GM12878 (cell line): ENCODE results near the gene NCF4. TPM values are rescaled to one million over a fixed set of nuclear protein-coding genes. Genes with fewer than 3 reads are reported as not detected.

ENCODE experiments used
- FOS ChIP-seq: IDR thresholded peaks from 3 replicates; pipeline ENCODE4 v1.6.1; 2011; ENCODE audit warnings: borderline replicate concordance; ENCODE audit not compliant: insufficient read length; ENCODE audit errors: extremely low read depth
- HDAC2 ChIP-seq: fragments of 200-600 bp; sonication (generic); IDR thresholded peaks from 2 replicates; pipeline ENCODE4 v1.6.1; 2017
- IKZF2 ChIP-seq, 2 experiments: fragments of 450-650 bp; IDR thresholded peaks; 2 replicates each; pipeline ENCODE4 v1.6.1; 2017; ENCODE audit warnings: mild to moderate bottlenecking in 2 of 2, moderate library complexity in 2 of 2
- KAT2A ChIP-seq: conservative IDR thresholded peaks from 2 replicates; pipeline ENCODE4 v1.6.1; 2011; ENCODE audit warnings: low read depth, low read length; ENCODE audit not compliant: control insufficient read depth
- MYC ChIP-seq: IDR thresholded peaks from 2 replicates; pipeline ENCODE4 v1.6.1; 2011; ENCODE audit warnings: mild to moderate bottlenecking, low read length, moderate library complexity, inconsistent platforms; ENCODE audit not compliant: insufficient read depth, insufficient replicate concordance, insufficient read length, severe bottlenecking
- PML ChIP-seq: IDR thresholded peaks from 2 replicates; pipeline ENCODE4 v1.6.1; 2012; ENCODE audit warnings: low read length, inconsistent platforms
- RAD21 ChIP-seq: IDR thresholded peaks from 2 replicates; pipeline ENCODE4 v1.6.1; 2011; ENCODE audit warnings: mild to moderate bottlenecking, low read depth, low read length, moderate library complexity; ENCODE audit not compliant: insufficient read depth
- RCOR1 ChIP-seq: conservative IDR thresholded peaks from 2 replicates; pipeline ENCODE4 v1.6.1; 2012; ENCODE audit warnings: low read depth, low read length, improper control_type of control experiment
- RUNX3 ChIP-seq: IDR thresholded peaks from 2 replicates; pipeline ENCODE4 v1.6.1; 2012; ENCODE audit warnings: low read length, inconsistent platforms
- SMC3 ChIP-seq: IDR thresholded peaks from 2 replicates; pipeline ENCODE4 v1.6.1; 2011; ENCODE audit warnings: low read length, improper control_type of control experiment, borderline replicate concordance
- TCF3 ChIP-seq: IDR thresholded peaks from 2 replicates; pipeline ENCODE4 v1.6.1; 2012; ENCODE audit warnings: low read depth, mild to moderate bottlenecking, low read length, borderline replicate concordance; ENCODE audit not compliant: insufficient read depth
- ZNF274 ChIP-seq: IDR thresholded peaks from one replicate; pipeline ENCODE4 v1.8.0; 2011; ENCODE audit not compliant: insufficient read length, insufficient read depth
- polyA plus RNA-seq, 11 experiments: library from polyadenylated mRNA; depleted of rRNA in 4 of 11; unstranded in 6 of 11; stranded (reverse) in 5 of 11; fragments of >200 nt; fragmentation: Nextera tagmentation in 4 of 11; fragmentation: Illumina TruSeq in 1 of 11; extraction: Ambion mirVana in 4 of 11; extraction: Trizol in 1 of 11; gene quantifications; 1 replicate in 1 of 11; 2 replicates in 10 of 11; pipeline versions ENCODE4 v1.2.1 to v1.2.3, GENCODE V29; 2011 to 2016; ENCODE audit warnings: inconsistent platforms in 2 of 11, missing spikeins in 2 of 11, low read depth in 1 of 11
- total RNA-seq, 4 experiments: library from RNA; depleted of rRNA in 3 of 4; stranded (reverse); fragments of >200 nt in 3 of 4; fragmentation: Illumina TruSeq in 1 of 4; extraction: Trizol in 1 of 4; gene quantifications; 2 replicates each; pipeline versions ENCODE4 v1.2.1 to v1.2.3, GENCODE V29; 2013 to 2021
- TF ChIP-seq, protein P1 (sequence below): fragments of 450-650 bp; IDR thresholded peaks from 2 replicates; pipeline ENCODE4 v1.6.1; 2017; ENCODE audit warnings: mild to moderate bottlenecking, moderate library complexity
- TF ChIP-seq, protein P2 (sequence below): fragments of 450-650 bp; IDR thresholded peaks from 2 replicates; pipeline ENCODE4 v1.6.1; 2018; ENCODE audit warnings: borderline replicate concordance, mild to moderate bottlenecking; ENCODE audit not compliant: partially characterized antibody
- TF ChIP-seq, protein P3 (sequence below): fragments of 450-650 bp; formaldehyde crosslinking; IDR thresholded peaks from 2 replicates; pipeline ENCODE4 v1.5.0; 2022; ENCODE audit warnings: mild to moderate bottlenecking, missing genetic modification characterization
- TF ChIP-seq, protein P4 (sequence below): fragments of 450-650 bp; IDR thresholded peaks from 2 replicates; pipeline ENCODE4 v1.6.1; 2017; ENCODE audit warnings: mild to moderate bottlenecking

NCF4 gene
- total and polyA plus RNA-seq, 10 of the 15 experiments (the other 5 are each of a cell fraction or from before 2014, with no cell fraction given), result 22.9 to 136 (median 72.5) TPM

DNA sequence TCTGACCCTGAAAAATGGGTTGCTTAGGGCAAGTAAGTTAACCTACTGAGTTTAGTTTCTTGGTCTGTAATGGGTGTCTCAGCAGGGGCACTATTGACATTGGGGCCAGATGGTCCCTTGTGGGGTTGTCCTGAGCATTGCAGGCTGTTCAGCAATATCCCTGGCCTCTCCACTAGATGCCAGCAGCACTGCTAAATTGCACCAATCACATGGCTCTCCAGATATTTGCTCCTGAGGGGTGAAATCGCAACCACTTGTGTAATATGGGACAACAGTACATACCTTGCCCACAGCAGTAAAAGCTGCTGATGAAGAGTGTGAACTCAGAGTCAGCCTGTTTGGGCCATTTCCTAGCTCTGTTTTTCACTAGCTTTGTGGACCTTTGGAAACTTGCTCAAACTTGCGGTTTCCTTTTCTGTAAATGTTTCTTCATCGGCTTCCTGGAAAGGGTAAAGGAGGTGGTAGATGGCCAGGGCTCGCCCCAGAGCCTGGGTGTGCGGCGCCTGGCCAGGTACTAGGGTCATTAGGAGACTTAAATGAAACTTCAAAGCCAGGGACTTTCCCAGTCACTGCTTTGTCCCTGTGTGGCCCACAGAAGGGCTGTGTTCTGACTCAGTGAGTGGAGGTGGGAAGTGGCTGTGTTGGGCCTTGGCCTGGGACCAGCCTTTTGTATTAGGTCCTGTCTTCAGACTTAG, 13.0 kb downstream of the NCF4 start (continued):
- TF ChIP-seq MYC (no peak), IKZF2 (IDR thresholded peaks at IDR 0.05) (peak; percentile 75 to 87), RCOR1 (no peak), SMC3 (peak; percentile 55; the same call in 1 of the 2 replicates), RAD21 (peak; percentile 63), KAT2A (no peak), PML (no peak), HDAC2 (no peak), RUNX3 (peak; percentile 86), FOS (no peak), ZNF274 (no peak), TCF3 (no peak)
- TF ChIP-seq, protein P1, sequence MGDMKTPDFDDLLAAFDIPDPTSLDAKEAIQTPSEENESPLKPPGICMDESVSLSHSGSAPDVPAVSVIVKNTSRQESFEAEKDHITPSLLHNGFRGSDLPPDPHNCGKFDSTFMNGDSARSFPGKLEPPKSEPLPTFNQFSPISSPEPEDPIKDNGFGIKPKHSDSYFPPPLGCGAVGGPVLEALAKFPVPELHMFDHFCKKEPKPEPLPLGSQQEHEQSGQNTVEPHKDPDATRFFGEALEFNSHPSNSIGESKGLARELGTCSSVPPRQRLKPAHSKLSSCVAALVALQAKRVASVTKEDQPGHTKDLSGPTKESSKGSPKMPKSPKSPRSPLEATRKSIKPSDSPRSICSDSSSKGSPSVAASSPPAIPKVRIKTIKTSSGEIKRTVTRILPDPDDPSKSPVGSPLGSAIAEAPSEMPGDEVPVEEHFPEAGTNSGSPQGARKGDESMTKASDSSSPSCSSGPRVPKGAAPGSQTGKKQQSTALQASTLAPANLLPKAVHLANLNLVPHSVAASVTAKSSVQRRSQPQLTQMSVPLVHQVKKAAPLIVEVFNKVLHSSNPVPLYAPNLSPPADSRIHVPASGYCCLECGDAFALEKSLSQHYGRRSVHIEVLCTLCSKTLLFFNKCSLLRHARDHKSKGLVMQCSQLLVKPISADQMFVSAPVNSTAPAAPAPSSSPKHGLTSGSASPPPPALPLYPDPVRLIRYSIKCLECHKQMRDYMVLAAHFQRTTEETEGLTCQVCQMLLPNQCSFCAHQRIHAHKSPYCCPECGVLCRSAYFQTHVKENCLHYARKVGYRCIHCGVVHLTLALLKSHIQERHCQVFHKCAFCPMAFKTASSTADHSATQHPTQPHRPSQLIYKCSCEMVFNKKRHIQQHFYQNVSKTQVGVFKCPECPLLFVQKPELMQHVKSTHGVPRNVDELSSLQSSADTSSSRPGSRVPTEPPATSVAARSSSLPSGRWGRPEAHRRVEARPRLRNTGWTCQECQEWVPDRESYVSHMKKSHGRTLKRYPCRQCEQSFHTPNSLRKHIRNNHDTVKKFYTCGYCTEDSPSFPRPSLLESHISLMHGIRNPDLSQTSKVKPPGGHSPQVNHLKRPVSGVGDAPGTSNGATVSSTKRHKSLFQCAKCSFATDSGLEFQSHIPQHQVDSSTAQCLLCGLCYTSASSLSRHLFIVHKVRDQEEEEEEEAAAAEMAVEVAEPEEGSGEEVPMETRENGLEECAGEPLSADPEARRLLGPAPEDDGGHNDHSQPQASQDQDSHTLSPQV, result no peak
- TF ChIP-seq, protein P2, sequence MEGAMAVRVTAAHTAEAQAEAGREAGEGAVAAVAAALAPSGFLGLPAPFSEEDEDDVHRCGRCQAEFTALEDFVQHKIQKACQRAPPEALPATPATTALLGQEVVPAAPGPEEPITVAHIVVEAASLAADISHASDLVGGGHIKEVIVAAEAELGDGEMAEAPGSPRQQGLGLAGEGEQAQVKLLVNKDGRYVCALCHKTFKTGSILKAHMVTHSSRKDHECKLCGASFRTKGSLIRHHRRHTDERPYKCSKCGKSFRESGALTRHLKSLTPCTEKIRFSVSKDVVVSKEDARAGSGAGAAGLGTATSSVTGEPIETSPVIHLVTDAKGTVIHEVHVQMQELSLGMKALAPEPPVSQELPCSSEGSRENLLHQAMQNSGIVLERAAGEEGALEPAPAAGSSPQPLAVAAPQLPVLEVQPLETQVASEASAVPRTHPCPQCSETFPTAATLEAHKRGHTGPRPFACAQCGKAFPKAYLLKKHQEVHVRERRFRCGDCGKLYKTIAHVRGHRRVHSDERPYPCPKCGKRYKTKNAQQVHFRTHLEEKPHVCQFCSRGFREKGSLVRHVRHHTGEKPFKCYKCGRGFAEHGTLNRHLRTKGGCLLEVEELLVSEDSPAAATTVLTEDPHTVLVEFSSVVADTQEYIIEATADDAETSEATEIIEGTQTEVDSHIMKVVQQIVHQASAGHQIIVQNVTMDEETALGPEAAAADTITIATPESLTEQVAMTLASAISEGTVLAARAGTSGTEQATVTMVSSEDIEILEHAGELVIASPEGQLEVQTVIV, result no peak
- TF ChIP-seq, protein P3, sequence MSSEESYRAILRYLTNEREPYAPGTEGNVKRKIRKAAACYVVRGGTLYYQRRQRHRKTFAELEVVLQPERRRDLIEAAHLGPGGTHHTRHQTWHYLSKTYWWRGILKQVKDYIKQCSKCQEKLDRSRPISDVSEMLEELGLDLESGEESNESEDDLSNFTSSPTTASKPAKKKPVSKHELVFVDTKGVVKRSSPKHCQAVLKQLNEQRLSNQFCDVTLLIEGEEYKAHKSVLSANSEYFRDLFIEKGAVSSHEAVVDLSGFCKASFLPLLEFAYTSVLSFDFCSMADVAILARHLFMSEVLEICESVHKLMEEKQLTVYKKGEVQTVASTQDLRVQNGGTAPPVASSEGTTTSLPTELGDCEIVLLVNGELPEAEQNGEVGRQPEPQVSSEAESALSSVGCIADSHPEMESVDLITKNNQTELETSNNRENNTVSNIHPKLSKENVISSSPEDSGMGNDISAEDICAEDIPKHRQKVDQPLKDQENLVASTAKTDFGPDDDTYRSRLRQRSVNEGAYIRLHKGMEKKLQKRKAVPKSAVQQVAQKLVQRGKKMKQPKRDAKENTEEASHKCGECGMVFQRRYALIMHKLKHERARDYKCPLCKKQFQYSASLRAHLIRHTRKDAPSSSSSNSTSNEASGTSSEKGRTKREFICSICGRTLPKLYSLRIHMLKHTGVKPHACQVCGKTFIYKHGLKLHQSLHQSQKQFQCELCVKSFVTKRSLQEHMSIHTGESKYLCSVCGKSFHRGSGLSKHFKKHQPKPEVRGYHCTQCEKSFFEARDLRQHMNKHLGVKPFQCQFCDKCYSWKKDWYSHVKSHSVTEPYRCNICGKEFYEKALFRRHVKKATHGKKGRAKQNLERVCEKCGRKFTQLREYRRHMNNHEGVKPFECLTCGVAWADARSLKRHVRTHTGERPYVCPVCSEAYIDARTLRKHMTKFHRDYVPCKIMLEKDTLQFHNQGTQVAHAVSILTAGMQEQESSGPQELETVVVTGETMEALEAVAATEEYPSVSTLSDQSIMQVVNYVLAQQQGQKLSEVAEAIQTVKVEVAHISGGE (CRISPR knock-in tag), result no peak
- TF ChIP-seq, protein P4, sequence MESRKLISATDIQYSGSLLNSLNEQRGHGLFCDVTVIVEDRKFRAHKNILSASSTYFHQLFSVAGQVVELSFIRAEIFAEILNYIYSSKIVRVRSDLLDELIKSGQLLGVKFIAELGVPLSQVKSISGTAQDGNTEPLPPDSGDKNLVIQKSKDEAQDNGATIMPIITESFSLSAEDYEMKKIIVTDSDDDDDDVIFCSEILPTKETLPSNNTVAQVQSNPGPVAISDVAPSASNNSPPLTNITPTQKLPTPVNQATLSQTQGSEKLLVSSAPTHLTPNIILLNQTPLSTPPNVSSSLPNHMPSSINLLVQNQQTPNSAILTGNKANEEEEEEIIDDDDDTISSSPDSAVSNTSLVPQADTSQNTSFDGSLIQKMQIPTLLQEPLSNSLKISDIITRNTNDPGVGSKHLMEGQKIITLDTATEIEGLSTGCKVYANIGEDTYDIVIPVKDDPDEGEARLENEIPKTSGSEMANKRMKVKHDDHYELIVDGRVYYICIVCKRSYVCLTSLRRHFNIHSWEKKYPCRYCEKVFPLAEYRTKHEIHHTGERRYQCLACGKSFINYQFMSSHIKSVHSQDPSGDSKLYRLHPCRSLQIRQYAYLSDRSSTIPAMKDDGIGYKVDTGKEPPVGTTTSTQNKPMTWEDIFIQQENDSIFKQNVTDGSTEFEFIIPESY, result no peak
